ENCODE data around the gene TUSC2.

Gene TUSC2

DNA sequence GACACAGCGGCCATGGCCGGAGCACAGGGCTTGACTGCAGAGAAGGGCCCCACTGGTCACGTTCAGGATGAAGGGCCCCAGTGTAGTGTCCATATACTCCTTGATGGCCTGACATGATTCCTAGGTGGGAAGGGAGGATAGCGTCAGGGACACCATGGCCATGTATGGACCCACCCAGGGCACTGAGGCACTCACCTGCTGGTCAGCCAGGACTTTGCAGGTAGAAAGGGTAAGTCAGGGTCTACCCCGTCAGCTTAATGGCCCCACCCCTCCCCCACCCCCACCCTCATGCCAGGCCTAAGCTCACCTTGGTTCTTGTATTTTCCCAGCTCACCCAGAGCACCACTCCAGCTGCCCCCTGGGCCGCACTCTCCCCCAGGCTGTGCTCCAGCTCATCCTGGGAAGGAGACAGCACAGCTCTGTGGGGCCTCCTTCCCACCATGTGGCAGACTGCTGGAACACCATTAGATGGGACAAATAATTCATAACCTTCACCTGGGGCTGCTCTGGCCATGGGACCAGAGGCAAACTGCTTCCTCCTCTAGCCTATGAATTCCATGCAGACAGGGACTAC lies 27.3 kb downstream of the TUSC2 start:
- peak overlapping the region; percentile 74 for H2BK12ac ChIP-seq (ENCODE audit: low read length)
- H3K4me3 ChIP-seq (ENCODE audit: low read depth, low read length): no peak overlapping the region
- no peak overlapping the region for H3K4me2 ChIP-seq (ENCODE audit: low read length)
- H2BK5ac ChIP-seq (ENCODE audit: low read depth, low read length, poor library complexity): no peak overlapping the region
- peak overlapping the region; percentile 23 for H3K14ac ChIP-seq (ENCODE audit: low read length)
- no peak overlapping the region for H3K23ac ChIP-seq (ENCODE audit: low read length)
- peaks cover 3% of the 10 kb centered on the region for H3K79me2 ChIP-seq (ENCODE audit: control insufficient read depth, insufficient read depth, low read length, poor library complexity)
- no CpG with 5 or more reads among the region's 6 CpGs for WGBS (ENCODE audit: extremely low coverage, insufficient coverage, insufficient read length)
- peaks cover 4 to 5% of the 10 kb centered on the region in 2 experiments for H3K36me3 ChIP-seq (ENCODE audit: control insufficient read depth in 1 of 2, insufficient read depth in 2 of 2, low read length in 2 of 2)
- H3K9me3 ChIP-seq (ENCODE audit: insufficient read depth, low read depth, low read length): peaks cover 2% of the 10 kb centered on the region
- H3K9ac ChIP-seq (ENCODE audit: low read length): no peak overlapping the region
- H4K12ac ChIP-seq (ENCODE audit: low read depth, low read length): peak overlapping the region; percentile 31
- peaks cover 19 to 24% of the 10 kb centered on the region in 2 experiments for H3K4me1 ChIP-seq (ENCODE audit: control insufficient read depth in 1 of 2, insufficient read depth in 2 of 2, low read length in 2 of 2)
- no peak for DNase-seq
- H2AK5ac ChIP-seq (ENCODE audit: low read length): peak overlapping the region; percentile 81
- no peak overlapping the region for H3K27ac ChIP-seq (ENCODE audit: low read depth, low read length)
- H3K79me1 ChIP-seq (ENCODE audit: low read length): peaks cover 24% of the 10 kb centered on the region
- H3K27me3 ChIP-seq (ENCODE audit: insufficient read depth, low read length): no peaks in the 10 kb centered on the region
- H2AFZ ChIP-seq (ENCODE audit: insufficient read depth, low read length, poor library complexity): no peak overlapping the region
- peak overlapping the region; percentile 2 for H3K4ac ChIP-seq (ENCODE audit: low read depth, low read length)
- peak overlapping the region; percentile 43 for H2BK120ac ChIP-seq (ENCODE audit: insufficient read depth, low read length, poor library complexity)
- peak overlapping the region; percentile 37 for H4K91ac ChIP-seq (ENCODE audit: low read depth, low read length)
- peak overlapping the region; percentile 51 for H4K8ac ChIP-seq (ENCODE audit: low read depth, low read length)
- peak overlapping the region; percentile 34 for H3K18ac ChIP-seq (ENCODE audit: low read length)

DNA sequence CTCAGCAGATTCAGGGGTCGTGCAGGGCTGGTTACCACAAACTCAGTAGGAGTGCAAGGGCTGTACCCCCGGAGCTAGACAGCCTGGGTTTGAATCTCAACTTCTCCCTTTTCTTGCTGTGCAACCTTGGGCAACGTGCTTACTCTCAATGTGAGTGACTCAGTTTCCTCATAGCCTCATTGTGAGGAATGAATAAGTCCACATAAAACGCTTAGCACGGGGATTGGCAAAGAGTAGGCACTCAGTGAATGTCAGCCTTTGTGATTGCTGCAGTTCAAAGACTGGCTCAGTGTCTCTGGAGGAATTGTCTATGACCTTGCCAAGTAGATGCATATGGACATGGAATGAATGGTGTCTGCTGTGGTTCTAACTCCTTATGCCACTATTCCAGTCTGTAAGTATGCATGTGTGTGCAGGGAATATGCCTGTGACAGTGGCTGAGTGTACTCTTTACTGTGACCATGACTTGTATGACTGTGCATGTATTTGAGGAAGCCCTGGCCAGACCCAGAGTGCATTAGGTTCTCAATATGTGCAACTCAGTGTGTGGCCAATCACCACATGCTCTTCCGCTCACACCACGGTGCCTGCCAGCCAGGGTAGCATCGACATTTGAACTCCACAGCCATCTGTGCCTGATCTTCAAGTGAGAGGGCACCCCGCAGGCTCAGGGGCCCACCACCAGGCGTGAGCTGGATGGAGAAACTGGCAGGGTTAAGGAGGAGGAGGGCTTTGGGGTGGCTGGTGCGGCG lies 27.9 kb downstream of the TUSC2 start:
- Histone ChIP-seq H2BK120ac (ENCODE audit: insufficient read depth, low read length, poor library complexity) (peak overlapping the region; percentile 43), H3K23ac (ENCODE audit: low read length) (no peak overlapping the region), H3K4me1 (ENCODE audit: control insufficient read depth in 1 of 2, insufficient read depth in 2 of 2, low read length in 2 of 2) (peaks cover 19 to 24% of the 10 kb centered on the region in 2 experiments), H3K18ac (ENCODE audit: low read length) (peak overlapping the region; percentile 34), H2AFZ (ENCODE audit: insufficient read depth, low read length, poor library complexity) (peak overlapping the region; percentile 66), H3K14ac (ENCODE audit: low read length) (peak overlapping the region; percentile 23), H3K36me3 (ENCODE audit: control insufficient read depth in 1 of 2, insufficient read depth in 2 of 2, low read length in 2 of 2) (peaks cover 4 to 5% of the 10 kb centered on the region in 2 experiments), H2AK5ac (ENCODE audit: low read length) (peak overlapping the region; percentile 81), H3K79me1 (ENCODE audit: low read length) (peaks cover 24% of the 10 kb centered on the region), H3K9me3 (ENCODE audit: insufficient read depth, low read depth, low read length) (peaks cover 2% of the 10 kb centered on the region), H3K4me2 (ENCODE audit: low read length) (peak overlapping the region; percentile 70), H4K91ac (ENCODE audit: low read depth, low read length) (peak overlapping the region; percentile 37), H3K79me2 (ENCODE audit: control insufficient read depth, insufficient read depth, low read length, poor library complexity) (peaks cover 3% of the 10 kb centered on the region), H2BK12ac (ENCODE audit: low read length) (peak overlapping the region; percentile 74), H3K4ac (ENCODE audit: low read depth, low read length) (peak overlapping the region; percentile 2), H3K27ac (ENCODE audit: low read depth, low read length) (peak overlapping the region; percentile 69), H3K4me3 (ENCODE audit: low read depth, low read length) (peak overlapping the region; percentile 32), H4K8ac (ENCODE audit: low read depth, low read length) (peak overlapping the region; percentile 51), H3K27me3 (ENCODE audit: insufficient read depth, low read length) (no peaks in the 10 kb centered on the region), H3K9ac (ENCODE audit: low read length) (peak overlapping the region; percentile 11), H4K12ac (ENCODE audit: low read depth, low read length) (peak overlapping the region; percentile 31), H2BK5ac (ENCODE audit: low read depth, low read length, poor library complexity) (peak overlapping the region; percentile 29)
- DNase-seq: peak in 1 of 2 donors; percentile 16
- WGBS (ENCODE audit: extremely low coverage, insufficient coverage, insufficient read length): no CpG with 5 or more reads among the region's 12 CpGs

DNA sequence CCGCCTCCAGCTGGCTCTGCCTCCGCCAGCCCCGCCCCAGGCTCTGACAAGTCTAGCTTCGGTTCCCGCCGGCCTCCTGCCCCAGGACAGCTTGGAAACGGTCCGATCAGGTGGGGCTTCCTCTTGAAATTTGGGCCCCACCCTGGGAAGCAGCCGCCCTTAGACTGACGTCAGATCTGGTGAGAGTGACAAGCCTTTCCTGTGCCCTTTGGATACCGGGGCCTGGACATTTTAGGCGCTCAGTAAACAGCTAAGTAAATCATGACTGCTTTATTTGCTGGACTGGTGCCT lies 28.4 kb downstream of the TUSC2 start:
- Histone ChIP-seq H2AK5ac (ENCODE audit: low read length) (peak overlapping the region; percentile 6), H2AFZ (ENCODE audit: insufficient read depth, low read length, poor library complexity) (no peak overlapping the region), H3K4me2 (ENCODE audit: low read length) (peak overlapping the region; percentile 70), H3K9ac (ENCODE audit: low read length) (peak overlapping the region; percentile 11), H3K4ac (ENCODE audit: low read depth, low read length) (no peak overlapping the region), H3K27ac (ENCODE audit: low read depth, low read length) (peak overlapping the region; percentile 69), H2BK120ac (ENCODE audit: insufficient read depth, low read length, poor library complexity) (peak overlapping the region; percentile 43), H3K4me1 (ENCODE audit: control insufficient read depth in 1 of 2, insufficient read depth in 2 of 2, low read length in 2 of 2) (peaks cover 19 to 24% of the 10 kb centered on the region in 2 experiments), H3K9me3 (ENCODE audit: insufficient read depth, low read depth, low read length) (peaks cover 2% of the 10 kb centered on the region), H3K27me3 (ENCODE audit: insufficient read depth, low read length) (no peaks in the 10 kb centered on the region), H3K79me2 (ENCODE audit: control insufficient read depth, insufficient read depth, low read length, poor library complexity) (peaks cover 3% of the 10 kb centered on the region), H4K91ac (ENCODE audit: low read depth, low read length) (peak overlapping the region; percentile 37), H4K12ac (ENCODE audit: low read depth, low read length) (peak overlapping the region; percentile 9), H3K36me3 (ENCODE audit: control insufficient read depth in 1 of 2, insufficient read depth in 2 of 2, low read length in 2 of 2) (peaks cover 4 to 5% of the 10 kb centered on the region in 2 experiments), H3K79me1 (ENCODE audit: low read length) (peaks cover 24% of the 10 kb centered on the region), H3K23ac (ENCODE audit: low read length) (no peak overlapping the region), H3K14ac (ENCODE audit: low read length) (peak overlapping the region; percentile 23), H3K18ac (ENCODE audit: low read length) (no peak overlapping the region), H3K4me3 (ENCODE audit: low read depth, low read length) (peak overlapping the region; percentile 32), H2BK5ac (ENCODE audit: low read depth, low read length, poor library complexity) (peak overlapping the region; percentile 29), H4K8ac (ENCODE audit: low read depth, low read length) (peak overlapping the region; percentile 47), H2BK12ac (ENCODE audit: low read length) (no peak overlapping the region)
- DNase-seq: no peak
- WGBS (ENCODE audit: extremely low coverage, insufficient coverage, insufficient read length): no CpG with 5 or more reads among the region's 12 CpGs

DNA sequence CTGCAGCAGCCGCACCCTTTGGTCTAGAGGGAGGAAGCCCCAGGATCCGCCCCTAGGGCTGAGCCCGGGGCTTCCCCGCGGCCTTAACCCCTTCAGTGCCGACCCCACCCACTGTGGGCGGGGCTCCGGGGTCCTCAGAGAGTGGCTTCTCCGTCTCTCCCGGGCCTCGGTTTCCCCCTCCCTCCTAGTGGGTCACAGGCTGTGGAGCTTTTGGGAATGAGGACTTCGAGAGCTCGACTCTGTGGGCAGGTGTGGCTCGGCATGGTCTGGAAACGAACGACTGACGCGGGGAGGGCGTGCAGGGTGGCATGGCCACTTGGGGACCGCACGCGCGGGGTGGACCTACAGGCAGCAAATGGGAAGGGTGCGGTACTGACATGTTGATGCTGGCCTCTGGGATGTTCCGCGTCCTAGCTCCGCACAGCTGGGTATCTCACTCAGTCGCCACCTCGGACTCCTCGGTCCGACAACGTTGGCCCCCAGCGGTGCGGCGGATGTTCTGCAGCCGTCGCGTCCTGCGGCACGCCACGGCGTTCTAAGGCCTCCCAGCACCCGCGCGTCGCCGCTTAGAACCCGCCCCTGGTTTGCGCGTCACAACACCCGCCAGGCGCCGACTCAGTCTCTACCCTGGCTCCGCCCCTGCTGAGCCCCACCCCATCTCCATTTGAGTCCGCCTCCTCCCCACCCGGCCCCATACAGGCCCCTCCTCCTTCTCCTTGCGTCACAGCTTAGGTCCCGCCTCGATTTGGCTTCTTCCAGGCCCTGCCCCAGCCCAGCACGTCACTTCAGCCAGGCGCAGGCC lies 29.0 kb downstream of the TUSC2 start, which contains the start of the genes HYAL3 and NAA80:
TSS of gene HYAL3 (minus strand) at position 570 of the 802 bp plus-strand sequence. CDS start 3,803 bp downstream, outside the sequence.
TSS of gene NAA80 (minus strand) at position 570 of the 802 bp plus-strand sequence. CDS start 1,942 bp downstream, outside the sequence.
- WGBS (ENCODE audit: extremely low coverage, insufficient coverage, insufficient read length): no CpG with 5 or more reads among the region's 61 CpGs
- H3K79me1 ChIP-seq (ENCODE audit: low read length): peaks cover 24% of the 10 kb centered on the region
- H2BK120ac ChIP-seq (ENCODE audit: insufficient read depth, low read length, poor library complexity): peak within 1 kb of the TSS; percentile 65
- no peaks in the 10 kb centered on the region for H3K27me3 ChIP-seq (ENCODE audit: insufficient read depth, low read length)
- peak within 1 kb of the TSS; percentile 83 for H3K14ac ChIP-seq (ENCODE audit: low read length)
- H3K4me2 ChIP-seq (ENCODE audit: low read length): peak within 1 kb of the TSS; percentile 75
- DNase-seq: peak; percentile 99
- peak within 1 kb of the TSS; percentile 49 for H3K18ac ChIP-seq (ENCODE audit: low read length)
- H2BK12ac ChIP-seq (ENCODE audit: low read length): peak within 1 kb of the TSS; percentile 74
- peak within 1 kb of the TSS; percentile 14 for H3K4ac ChIP-seq (ENCODE audit: low read depth, low read length)
- peak within 1 kb of the TSS; percentile 81 for H2AK5ac ChIP-seq (ENCODE audit: low read length)
- peaks cover 19 to 24% of the 10 kb centered on the region in 2 experiments for H3K4me1 ChIP-seq (ENCODE audit: control insufficient read depth in 1 of 2, insufficient read depth in 2 of 2, low read length in 2 of 2)
- peak within 1 kb of the TSS; percentile 85 for H3K4me3 ChIP-seq (ENCODE audit: low read depth, low read length)
- peaks cover 4 to 5% of the 10 kb centered on the region in 2 experiments for H3K36me3 ChIP-seq (ENCODE audit: control insufficient read depth in 1 of 2, insufficient read depth in 2 of 2, low read length in 2 of 2)
- peak within 1 kb of the TSS; percentile 31 for H4K12ac ChIP-seq (ENCODE audit: low read depth, low read length)
- H3K79me2 ChIP-seq (ENCODE audit: control insufficient read depth, insufficient read depth, low read length, poor library complexity): peaks cover 3% of the 10 kb centered on the region
- H4K8ac ChIP-seq (ENCODE audit: low read depth, low read length): peak within 1 kb of the TSS; percentile 82
- no peak within 1 kb of the TSS for H3K23ac ChIP-seq (ENCODE audit: low read length)
- H2BK5ac ChIP-seq (ENCODE audit: low read depth, low read length, poor library complexity): peak within 1 kb of the TSS; percentile 37
- peak within 1 kb of the TSS; percentile 90 for H4K91ac ChIP-seq (ENCODE audit: low read depth, low read length)
- H3K9ac ChIP-seq (ENCODE audit: low read length): peak within 1 kb of the TSS; percentile 73
- H3K27ac ChIP-seq (ENCODE audit: low read depth, low read length): peak within 1 kb of the TSS; percentile 69
- peaks cover 2% of the 10 kb centered on the region for H3K9me3 ChIP-seq (ENCODE audit: insufficient read depth, low read depth, low read length)
- peak within 1 kb of the TSS; percentile 66 for H2AFZ ChIP-seq (ENCODE audit: insufficient read depth, low read length, poor library complexity)
